Skin epidermis (tissue), 12 donors: ENCODE results near the gene RUNX1.
"Not testable (repeated sequence)": the region's sequence is repeated elsewhere in the genome, so short reads cannot be mapped to it uniquely, and the experiment has no call there.

ENCODE experiments used
- H3K27ac ChIP-seq, 21 experiments: fragments of 200-600 bp; sonication (generic) in 11 of 21; one replicate each; pipeline ENCODE4 v1.5.0; 2020; ENCODE audit warnings: mild to moderate bottlenecking in 3 of 21, inconsistent platforms in 2 of 21, moderate library complexity in 2 of 21
- H3K4me3 ChIP-seq, 7 experiments: fragments of 200-600 bp; sonication (generic) in 2 of 7; one replicate each; pipeline ENCODE4 v1.5.0; 2020; ENCODE audit warnings: inconsistent platforms in 2 of 7, mild to moderate bottlenecking in 2 of 7, moderate library complexity in 1 of 7

RUNX1 gene

GRCh38 chr21:34815831-34816705 lies 233.0 kb downstream of the RUNX1 start:
- Histone ChIP-seq H3K4me3 (no peak overlapping the region), H3K27ac (peak overlapping the region in 11 of 21 experiments; percentile 11 to 78 (median 34))

GRCh38 chr21:34814529-34814951 lies 234.6 kb downstream of the RUNX1 start:
- Histone ChIP-seq H3K4me3 (no peak overlapping the region), H3K27ac (peak overlapping the region in 11 of 21 experiments; percentile 5 to 78 (median 38))

GRCh38 chr21:34813266-34813894 lies 235.7 kb downstream of the RUNX1 start:
- Histone ChIP-seq H3K4me3 (no peak overlapping the region), H3K27ac (peak overlapping the region in 15 of 21 experiments; percentile 6 to 78 (median 38))

GRCh38 chr21:34812504-34813265 lies 236.4 kb downstream of the RUNX1 start:
- no peak overlapping the region for H3K4me3 ChIP-seq
- peak overlapping the region in 10 of 21 experiments; percentile 6 to 78 (median 34) for H3K27ac ChIP-seq

GRCh38 chr21:34811368-34811767 lies 237.7 kb downstream of the RUNX1 start:
- Histone ChIP-seq H3K27ac (peak overlapping the region in 5 of 21 experiments; percentile 7 to 39 (median 23)), H3K4me3 (no peak overlapping the region)

- Histone ChIP-seq H3K4me3 (no peak overlapping the region), H3K27ac (peak overlapping the region in 2 of 21 experiments; percentile 31 to 39)
These were observed 238.3 kb downstream of the RUNX1 start for GRCh38 chr21:34810786-34811185.

- Histone ChIP-seq H3K27ac (peak overlapping the region in 5 of 21 experiments; percentile 1 to 89 (median 37)), H3K4me3 (no peak overlapping the region)
These were observed 239.3 kb downstream of the RUNX1 start for GRCh38 chr21:34809822-34810221.

GRCh38 chr21:34808569-34809204 lies 240.4 kb downstream of the RUNX1 start:
- Histone ChIP-seq H3K4me3 (no peak overlapping the region), H3K27ac (peak overlapping the region in 20 of 21 experiments; percentile 7 to 89 (median 80))

- H3K4me3 ChIP-seq, result no peak overlapping the region
- H3K27ac ChIP-seq, result peak overlapping the region in 20 of 21 experiments; percentile 9 to 89 (median 80)
These were observed 241.1 kb downstream of the RUNX1 start for GRCh38 chr21:34807881-34808568.

GRCh38 chr21:34807146-34807880 lies 241.8 kb downstream of the RUNX1 start:
- no peak overlapping the region for H3K4me3 ChIP-seq
- peak overlapping the region in 20 of 21 experiments; percentile 9 to 89 (median 80) for H3K27ac ChIP-seq

- no peak overlapping the region for H3K4me3 ChIP-seq
- peak overlapping the region in 4 of 21 experiments; percentile 78 to 89 (median 82) for H3K27ac ChIP-seq
These were observed 242.7 kb downstream of the RUNX1 start for GRCh38 chr21:34806423-34806822.

- Histone ChIP-seq H3K27ac (peak overlapping the region in 3 of 21 experiments; percentile 3 to 20 (median 7)), H3K4me3 (no peak overlapping the region)
These were observed 243.9 kb downstream of the RUNX1 start for GRCh38 chr21:34805157-34805556.

GRCh38 chr21:34804584-34804983 lies 244.5 kb downstream of the RUNX1 start:
- H3K27ac ChIP-seq, result peak overlapping the region in 6 of 21 experiments; percentile 2 to 40 (median 22)
- not testable (repeated sequence) for H3K4me3 ChIP-seq

- no peak overlapping the region for H3K4me3 ChIP-seq
- peak overlapping the region in 7 of 21 experiments; percentile 2 to 40 (median 25) for H3K27ac ChIP-seq
These were observed 245.2 kb downstream of the RUNX1 start for GRCh38 chr21:34803782-34804370.

- Histone ChIP-seq H3K27ac (peak overlapping the region in 13 of 21 experiments; percentile 0 to 73 (median 33)), H3K4me3 (no peak overlapping the region)
These were observed 246.8 kb downstream of the RUNX1 start for GRCh38 chr21:34802180-34802899.

GRCh38 chr21:34801519-34802132 lies 247.5 kb downstream of the RUNX1 start:
- H3K27ac ChIP-seq, result peak overlapping the region in 11 of 21 experiments; percentile 14 to 73 (median 41)
- no peak overlapping the region for H3K4me3 ChIP-seq
